GM18517 (cell line): Measurements from ENCODE around the gene BMP6.
"Not testable (repeated sequence)": the region's sequence is repeated elsewhere in the genome, so short reads cannot be mapped to it uniquely, and the experiment has no call there.

ENCODE experiments used
- ATAC-seq: cut with Tn5 transposase; IDR thresholded peaks from one replicate; pipeline ENCODE4 v1.9.1; 2021; ENCODE audit warnings: mild to moderate bottlenecking, moderate library complexity; ENCODE audit not compliant: unreplicated experiment

Gene BMP6

DNA sequence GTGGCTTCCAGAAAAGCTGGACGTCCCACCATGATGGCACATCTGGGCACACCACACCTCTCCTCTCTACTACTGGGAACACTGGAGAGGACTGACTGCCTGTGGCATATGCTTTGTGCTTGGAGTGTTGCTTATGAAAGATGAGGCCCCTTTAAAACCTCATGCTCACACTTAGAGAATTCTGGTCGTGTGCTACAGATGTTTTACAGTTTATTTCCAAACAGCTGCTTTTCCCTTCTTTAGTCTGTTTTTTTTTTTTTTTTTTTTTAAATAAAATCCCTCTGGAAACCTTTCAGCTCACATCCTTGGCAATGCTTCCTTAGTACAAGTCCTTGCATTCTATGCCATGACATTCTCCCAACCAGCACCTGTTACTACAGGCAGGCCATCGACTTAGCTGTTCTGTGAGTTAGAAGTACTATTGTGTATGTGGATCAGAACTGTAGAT, 60.3 kb downstream of the BMP6 start:
- no peak for ATAC-seq

- no peak for ATAC-seq
Measured at GRCh38 chr6:7787137-7787608, 61.3 kb downstream of the BMP6 start.

DNA sequence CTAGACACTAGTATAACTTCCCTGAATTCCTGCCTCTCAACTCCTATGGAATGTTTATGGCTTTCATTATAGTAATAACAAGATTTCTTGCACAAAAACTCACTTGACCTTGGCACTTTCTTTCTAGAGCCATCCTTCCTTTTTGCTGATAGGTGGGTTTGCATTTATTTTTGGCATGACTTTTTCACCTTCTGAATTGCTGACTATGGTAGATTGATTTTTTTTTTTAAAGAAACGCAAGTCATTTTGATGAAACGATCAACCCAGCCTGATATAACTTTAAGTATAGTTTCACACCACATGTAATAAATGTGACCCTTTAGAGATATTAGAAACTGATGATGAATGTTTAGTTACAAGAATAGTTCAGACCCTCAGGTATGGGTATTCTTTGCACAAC, 61.8 kb downstream of the BMP6 start:
- ATAC-seq = no peak

DNA sequence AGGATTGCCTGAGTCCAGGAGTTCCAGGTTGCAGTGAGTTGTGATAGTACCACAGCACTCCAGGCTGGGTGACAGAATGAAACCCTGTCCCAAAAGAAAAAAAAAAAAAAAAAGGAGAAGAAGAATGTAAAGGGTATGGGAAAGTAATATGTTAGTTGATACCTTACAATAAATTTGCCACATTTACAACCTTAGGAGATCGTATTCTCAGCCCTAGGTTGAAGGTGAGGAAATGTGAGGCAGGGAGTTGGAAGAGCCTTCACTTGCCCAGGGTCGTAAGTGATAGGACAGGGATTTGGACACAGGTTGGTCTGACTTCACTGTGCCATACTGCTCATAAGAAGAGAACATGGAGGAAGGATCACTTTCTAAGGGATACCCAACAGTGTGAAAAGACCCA, 68.6 kb downstream of the BMP6 start:
- no peak for ATAC-seq

DNA sequence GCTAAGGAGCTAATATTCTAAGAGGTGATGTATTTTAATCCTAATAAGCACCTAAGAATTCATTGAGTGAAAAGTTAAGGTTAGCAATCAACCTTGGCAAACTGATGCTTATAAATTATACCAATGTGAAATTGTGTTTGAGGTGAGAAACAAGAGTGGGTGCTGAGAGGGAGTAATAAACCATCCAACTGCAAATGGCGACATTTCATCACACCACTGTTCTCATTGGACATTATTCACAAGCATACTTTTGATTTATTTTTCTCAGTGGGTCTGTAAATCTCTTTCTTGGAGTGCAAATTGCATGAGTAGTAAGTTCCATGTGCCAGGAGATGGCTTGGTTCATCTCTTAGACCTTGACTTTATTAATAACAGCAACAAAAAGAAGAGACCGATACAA, 71.5 kb downstream of the BMP6 start:
- ATAC-seq = no peak

- no peak for ATAC-seq
Measured at GRCh38 chr6:7798751-7799150, 72.9 kb downstream of the BMP6 start.

DNA sequence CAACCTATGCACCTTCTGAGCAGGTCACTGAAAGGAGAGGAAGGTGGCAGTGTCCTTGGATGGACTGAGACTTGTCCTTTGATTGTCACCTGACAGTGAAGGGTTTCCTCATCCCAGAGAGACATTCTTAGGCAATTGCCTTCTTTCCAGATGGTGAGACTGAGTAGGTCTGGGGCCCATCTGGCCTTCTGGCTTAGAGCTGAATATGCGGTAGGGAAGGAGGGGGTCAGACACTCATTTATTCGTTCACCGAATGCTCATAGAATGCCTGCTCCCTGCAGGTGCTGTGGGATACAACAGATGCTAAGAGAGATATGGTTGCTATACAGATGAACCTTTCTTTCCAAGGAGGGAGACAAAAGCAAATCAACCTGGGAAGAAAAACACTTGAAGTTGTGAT, 76.8 kb downstream of the BMP6 start:
- ATAC-seq = no peak

DNA sequence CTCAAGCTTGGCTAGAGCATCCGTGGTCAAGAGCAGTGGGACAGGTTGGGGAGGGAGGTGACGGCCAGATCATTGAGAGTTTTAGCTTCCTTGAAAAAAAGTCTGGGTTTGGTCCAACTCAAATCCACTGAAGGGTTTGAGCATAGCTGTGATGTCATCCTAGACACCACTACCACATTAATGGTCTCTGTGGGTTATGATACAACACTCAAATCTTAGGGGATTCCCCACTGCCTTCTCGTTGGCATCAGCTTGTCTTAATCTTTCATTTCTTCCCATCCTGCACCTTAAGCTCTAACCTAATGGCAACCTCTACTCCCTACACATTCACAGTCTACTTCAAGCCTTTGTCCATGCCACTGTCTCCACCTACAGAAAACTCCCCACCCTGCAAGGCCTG, 77.3 kb downstream of the BMP6 start:
- ATAC-seq = no peak

GRCh38 chr6:7805078-7805849, 79.4 kb downstream of the BMP6 start:
- no peak for ATAC-seq

DNA sequence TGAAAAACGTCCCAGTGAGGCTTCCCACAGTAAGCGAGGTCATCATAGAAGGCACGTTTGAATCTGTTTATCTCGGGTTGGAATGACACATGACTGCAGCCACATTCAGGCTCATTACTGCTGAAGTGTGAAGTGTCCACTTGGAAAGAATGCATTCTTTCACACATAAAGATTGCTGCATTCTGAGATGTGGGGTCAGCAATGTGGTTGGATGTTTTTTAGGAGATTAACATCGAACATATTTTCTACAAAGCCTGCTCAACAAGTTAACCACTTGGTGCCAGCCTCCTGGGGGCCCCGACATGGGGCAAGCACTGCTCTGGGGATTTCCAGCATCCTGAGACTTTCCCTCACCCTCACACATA, 79.9 kb downstream of the BMP6 start:
- no peak for ATAC-seq

GRCh38 chr6:7806711-7807110, 80.8 kb downstream of the BMP6 start:
- no peak for ATAC-seq

GRCh38 chr6:7809346-7809745, 83.4 kb downstream of the BMP6 start:
- no peak for ATAC-seq

GRCh38 chr6:7811441-7811840, 85.5 kb downstream of the BMP6 start:
- ATAC-seq = no peak

GRCh38 chr6:7812623-7813022, 86.7 kb downstream of the BMP6 start:
- no peak for ATAC-seq

DNA sequence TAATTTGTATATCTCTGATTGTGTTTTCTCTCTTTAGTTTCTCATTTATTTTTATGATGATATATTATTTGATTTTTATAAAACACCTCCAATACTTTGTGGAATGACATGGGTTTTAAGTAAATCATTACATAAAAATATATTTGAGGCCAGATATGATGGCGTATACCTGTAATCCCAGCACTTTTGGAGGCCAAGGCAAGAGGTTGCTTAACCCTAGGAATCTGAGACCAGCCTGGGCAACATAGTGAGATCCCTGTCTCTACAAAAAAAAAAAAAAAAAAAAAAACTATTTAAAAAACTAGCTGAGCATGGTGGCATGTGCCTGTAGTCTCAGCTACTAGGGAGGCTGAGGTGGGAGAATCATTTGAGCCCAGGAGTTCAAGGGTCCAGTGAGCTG, 87.3 kb downstream of the BMP6 start:
- no peak for ATAC-seq

DNA sequence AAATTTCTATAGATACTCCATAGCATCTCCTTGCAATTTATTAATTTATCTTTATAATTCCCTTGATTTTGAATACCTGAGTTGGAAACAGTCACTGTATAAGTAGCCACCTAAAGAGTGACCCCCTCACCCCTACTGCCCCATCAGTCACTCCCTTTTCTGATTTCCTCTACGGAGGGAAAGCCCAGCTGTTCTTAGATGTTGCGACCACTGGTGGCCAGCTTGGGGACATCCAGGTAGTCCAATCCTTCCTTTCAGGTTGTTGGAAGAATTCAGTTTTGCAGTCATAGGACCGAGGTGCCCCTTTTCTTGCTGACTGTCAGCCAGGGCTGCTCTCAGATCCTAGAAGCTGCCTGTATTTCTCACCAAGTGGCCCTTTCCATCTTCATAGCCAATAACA, 87.8 kb downstream of the BMP6 start:
- no peak for ATAC-seq

GRCh38 chr6:7815716-7816115, 89.8 kb downstream of the BMP6 start:
- no peak for ATAC-seq

- ATAC-seq = not testable (repeated sequence)
Measured at GRCh38 chr6:7817184-7817583, 91.3 kb downstream of the BMP6 start.

- no peak for ATAC-seq
Measured at GRCh38 chr6:7818257-7819214, 92.6 kb downstream of the BMP6 start.

GRCh38 chr6:7819431-7820015, 93.6 kb downstream of the BMP6 start:
- no peak for ATAC-seq

- no peak for ATAC-seq
Measured at GRCh38 chr6:7820288-7820835, 94.5 kb downstream of the BMP6 start.
